Fibroblast of peridontal ligament (primary cell): Measurements from ENCODE around the gene RNF39.
"Not testable (repeated sequence)": the region's sequence is repeated elsewhere in the genome, so short reads cannot be mapped to it uniquely, and the experiment has no call there.

Experiments
- DNase-seq: peaks from one replicate; pipeline ENCODE4 v3.0.0-alpha.2; 2010; ENCODE audit errors: extremely low read depth

The RNF39 gene

DNA sequence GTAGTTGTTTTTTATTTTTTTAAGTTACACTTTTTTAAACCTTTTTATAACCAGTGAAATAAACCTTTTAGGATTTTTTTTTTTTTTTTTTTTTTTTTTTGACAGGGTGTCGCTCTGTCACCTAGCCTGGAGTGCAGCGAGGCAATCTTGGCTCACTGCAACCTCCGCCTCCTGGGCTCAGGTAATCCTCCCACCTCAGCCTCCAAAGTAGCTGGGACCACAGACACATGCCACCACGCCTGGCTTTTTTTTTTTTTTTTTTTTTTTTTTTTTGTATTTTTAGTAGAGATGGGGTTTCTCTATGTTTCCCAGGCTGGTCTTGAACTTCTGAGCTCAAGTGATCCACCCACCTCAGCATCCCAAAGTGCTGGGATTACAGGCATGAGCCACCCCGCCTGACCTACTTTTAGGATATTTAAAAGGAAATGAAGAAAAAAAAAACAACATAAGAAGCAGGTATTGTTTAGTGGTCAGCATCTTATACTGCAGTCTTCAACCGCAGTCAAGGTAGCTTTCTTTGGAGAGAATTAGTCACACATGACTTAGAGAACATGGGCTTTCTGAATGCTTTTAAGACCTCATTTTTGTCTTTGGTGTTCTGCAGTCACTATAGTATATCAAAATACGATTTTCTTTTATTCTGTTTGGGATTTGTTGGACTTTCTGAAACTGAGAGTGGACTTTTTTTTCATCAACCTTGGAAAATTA, 12.9 kb downstream of the RNF39 start:
- no peak for DNase-seq

DNA sequence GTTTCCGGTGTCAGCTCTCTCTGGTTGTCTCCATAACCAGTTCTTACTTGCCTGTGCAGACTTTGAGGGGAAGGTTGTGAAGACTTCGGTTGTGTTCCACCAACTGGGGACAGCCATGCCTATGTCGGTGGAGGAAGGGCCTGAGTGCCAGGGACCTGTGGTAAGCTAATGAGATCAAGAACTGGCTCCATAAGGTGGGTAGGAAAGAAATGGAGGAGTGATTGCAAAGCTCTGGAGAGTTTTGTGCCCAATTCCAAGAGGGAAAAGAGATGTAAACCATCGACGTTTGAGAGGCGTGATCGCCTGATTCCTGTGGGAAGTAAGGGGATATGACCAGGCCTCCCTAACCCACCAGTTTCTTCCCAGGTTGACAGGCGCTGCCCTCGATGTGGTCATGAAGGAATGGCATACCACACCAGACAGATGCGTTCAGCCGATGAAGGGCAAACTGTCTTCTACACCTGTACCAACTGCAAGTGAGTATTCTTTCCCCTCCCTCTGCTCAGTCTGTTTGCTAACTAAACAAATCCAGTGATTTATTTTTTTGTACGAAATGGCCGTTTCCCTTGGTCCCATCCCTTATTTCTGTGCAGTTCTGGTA, 13.6 kb downstream of the RNF39 start:
- DNase-seq, result peak; percentile 27

DNA sequence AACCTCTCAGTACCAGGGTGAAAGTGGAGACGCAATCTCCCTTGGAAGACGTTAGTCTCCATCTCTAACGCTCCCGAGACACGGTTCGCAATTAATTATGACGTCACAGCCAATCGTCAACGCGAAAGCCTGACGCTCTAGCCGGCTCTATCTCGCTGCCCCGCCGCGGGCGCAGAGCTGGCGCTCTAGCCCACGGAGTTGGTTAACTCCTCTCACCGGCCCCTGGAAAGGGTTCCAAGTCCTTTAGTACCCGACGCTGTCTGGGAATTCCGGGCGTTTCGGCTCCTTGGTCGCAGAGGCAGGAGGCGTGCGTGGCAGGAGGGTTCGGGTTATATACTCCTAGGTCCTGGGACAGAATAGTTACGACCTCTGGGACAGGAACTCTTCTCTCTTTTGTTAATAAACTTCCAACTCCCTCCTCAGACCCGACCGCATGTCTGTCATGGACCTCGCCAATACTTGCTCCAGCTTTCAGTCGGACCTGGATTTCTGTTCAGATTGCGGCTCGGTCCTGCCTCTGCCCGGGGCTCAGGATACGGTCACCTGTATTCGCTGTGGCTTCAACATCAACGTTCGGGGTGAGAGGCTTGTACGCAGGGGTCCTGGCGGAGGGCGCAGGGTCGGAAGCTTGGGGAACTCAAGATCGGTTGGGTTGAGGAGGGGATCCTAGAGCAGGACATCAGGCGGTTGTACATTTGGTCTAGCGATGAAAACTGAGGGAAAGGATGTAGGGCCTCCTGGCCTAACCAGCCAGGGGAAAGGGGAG, 14.3 kb downstream of the RNF39 start, which contains the start of gene POLR1H:
Gene POLR1H, plus strand, starts transcription at position 174 of the 766 bp plus-strand sequence. Its CDS starts 260 bp downstream, at position 434.
- DNase-seq, result peak; percentile 97

DNA sequence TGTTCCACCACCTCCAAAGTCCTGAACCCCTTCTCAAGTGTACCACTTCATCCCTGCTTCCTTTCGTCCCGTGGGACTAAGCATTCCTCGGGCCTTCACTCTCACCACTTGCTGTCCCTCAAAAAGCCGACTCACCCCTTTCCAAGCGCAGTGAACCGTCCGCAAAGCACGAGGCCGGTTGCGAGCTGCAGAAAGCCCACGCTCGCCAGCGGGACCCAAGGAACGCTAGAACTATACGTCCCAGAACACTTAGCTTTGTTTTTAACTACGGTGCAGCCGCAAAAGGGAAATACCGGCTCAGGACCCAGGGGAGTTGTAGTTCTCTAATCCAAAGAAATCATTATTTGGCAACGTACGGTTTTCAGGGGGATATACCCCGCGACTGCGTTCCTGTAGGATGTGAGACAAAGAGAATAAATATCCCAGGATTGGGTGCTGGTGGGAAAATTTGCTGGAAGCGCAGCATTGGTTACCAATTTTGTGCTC, 14.9 kb downstream of the RNF39 start:
- no peak for DNase-seq

- no peak for DNase-seq
Observed at GRCh38 chr6:30055513-30055912, 20.1 kb downstream of the RNF39 start.

DNA sequence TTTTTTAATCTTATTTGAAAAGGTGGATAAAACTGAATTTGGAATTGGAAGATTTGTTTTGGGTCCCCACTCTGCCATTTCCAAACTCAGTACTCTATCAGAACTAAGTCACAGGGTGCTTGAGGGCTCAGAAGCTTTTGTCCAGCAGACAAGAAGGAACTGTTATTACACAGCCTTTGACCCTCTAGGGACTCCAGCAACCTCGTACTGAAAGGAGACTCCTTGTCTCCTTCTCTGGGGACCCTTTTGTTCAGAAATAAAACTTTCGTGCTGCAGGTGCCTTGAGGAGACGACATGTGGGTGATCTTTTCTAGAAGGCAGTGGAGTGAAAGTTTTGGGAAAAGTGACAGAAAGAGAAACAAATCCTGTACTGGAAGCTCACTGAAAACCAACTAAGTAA, 21.9 kb downstream of the RNF39 start:
- no peak for DNase-seq

GRCh38 chr6:30047220-30047619, 28.3 kb downstream of the RNF39 start:
- DNase-seq, result no peak

- peak; percentile 62 for DNase-seq
Observed at GRCh38 chr6:30044630-30045029, 30.9 kb downstream of the RNF39 start.

- DNase-seq, result no peak
Observed at GRCh38 chr6:30043744-30044143, 31.8 kb downstream of the RNF39 start.

DNA sequence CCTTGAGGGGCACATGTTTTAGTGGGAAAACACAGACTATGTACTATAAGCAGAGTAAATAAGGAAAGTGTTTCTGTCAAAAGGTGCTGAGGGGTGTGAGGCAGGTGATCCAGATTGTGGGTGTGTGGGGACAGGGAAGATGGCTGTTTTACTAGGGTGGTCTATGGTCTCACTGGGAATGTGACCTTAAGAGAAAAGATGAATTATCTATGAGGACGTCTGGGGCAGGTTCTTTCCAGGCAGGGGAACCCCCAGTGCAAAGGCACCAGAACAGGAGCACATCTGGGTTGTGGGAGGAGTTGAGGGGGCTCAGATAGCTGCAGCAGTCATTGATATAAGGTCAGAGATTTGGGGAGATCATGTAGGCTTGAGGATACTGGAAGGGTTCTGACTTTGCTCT, 32.7 kb downstream of the RNF39 start:
- DNase-seq, result no peak

- DNase-seq, result no peak
Observed at GRCh38 chr6:30042476-30042875, 33.1 kb downstream of the RNF39 start.

DNA sequence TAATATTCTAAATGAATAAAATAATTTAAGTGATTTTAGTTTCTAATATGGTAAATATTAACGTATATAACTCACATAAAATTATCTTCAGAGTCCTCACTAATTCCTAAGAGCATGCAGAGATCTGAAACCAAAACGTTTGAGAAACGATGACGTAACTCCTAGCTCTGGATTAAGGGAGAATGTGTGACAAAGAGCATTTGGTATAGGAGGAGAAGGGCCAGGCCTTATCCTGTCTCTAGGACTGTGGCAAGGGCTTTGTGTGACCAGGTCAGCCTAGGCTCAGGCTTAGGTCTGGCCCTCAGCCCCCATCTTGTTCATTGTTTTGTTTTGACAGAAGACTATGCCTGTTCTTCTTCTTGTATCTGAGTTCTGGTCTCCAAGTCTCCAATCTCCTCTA, 33.7 kb downstream of the RNF39 start:
- DNase-seq, result no peak

GRCh38 chr6:30041221-30041620, 34.3 kb downstream of the RNF39 start:
- DNase-seq, result no peak

DNA sequence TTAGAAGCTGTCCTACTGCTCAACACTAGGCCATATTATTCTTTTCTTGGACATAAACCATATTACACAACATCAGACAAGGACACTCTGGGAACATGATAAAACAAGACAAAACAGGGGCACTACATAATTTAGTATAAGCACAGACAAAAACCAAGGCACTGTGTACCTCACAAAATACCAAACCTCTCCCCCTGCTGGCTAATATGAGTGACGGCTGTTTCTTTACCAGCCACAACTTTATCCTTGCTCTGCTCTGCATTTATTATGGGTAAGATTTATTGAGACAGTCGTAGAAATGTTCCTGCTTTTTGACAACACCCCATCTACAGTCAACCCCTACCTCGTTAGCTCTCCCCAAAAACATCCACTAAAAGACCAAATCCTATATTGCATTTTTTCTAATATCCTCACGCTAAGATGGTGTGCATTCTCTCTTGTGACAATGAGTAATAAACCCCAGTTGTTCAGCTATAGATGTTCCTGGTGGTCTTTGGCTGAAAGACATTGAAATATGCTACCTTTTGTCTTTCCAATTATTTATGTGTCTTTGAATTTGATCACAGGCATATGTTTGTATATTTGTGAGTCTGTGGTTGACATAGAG, 38.3 kb downstream of the RNF39 start:
- peak; percentile 43 for DNase-seq

GRCh38 chr6:30035784-30036183, 39.8 kb downstream of the RNF39 start:
- DNase-seq, result no peak

DNA sequence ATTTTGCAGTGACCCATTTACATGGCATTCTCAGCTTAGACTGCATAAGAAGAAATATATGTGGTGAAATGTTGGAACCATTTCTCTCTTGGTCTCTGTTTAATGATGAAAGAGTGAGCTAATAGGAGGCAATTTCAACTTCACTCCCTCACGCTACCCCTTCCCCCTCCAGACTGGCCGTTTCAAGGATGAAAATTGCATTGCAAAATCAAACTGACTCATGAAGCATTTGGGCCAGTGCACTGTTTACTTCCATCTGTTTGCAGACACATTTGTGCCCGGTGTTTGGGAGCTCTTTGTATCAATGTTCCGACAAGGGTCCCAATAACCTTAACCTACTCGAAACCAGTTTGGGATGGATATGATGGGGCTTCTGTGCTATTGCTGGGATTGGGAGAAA, 42.1 kb downstream of the RNF39 start:
- DNase-seq, result peak; percentile 81

GRCh38 chr6:30031381-30031780, 44.2 kb downstream of the RNF39 start:
- DNase-seq, result no peak

DNA sequence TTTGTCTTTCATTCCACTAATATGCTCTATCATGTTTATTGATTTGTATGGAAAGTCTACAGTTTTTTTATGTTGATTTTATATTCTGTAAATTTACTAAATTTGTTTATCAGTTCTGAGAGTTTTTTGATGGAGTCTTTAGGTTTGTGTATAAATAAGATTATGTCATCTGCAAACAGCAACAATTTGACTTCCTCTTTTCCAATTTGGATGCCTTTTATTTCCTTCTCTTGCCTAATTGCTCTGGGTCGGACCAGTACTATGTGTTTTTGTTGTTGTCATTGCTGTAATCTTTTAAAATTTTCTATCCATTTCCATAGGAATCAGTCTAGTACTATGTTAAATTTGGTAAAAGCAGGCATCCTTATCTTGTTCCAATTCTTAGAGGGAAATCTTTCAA, 46.0 kb downstream of the RNF39 start:
- DNase-seq, result no peak

DNA sequence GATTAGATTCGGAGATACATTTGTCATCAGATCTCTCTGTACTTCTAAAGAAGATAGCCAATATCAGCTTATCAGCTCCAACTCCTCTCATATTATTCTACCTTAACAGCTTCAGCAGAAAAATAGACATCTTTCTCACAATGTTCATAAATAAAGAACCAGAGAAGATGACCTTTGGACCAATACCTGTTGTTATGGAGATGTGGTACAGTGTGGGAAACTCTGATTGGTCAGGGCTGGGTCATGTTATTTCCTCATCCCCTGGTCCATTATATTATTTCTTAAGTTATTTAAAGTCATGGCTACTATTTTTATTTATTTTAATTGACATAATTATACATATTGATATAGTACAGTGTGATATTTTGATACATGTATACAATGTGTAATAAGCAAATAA, 50.4 kb downstream of the RNF39 start:
- DNase-seq, result no peak

DNA sequence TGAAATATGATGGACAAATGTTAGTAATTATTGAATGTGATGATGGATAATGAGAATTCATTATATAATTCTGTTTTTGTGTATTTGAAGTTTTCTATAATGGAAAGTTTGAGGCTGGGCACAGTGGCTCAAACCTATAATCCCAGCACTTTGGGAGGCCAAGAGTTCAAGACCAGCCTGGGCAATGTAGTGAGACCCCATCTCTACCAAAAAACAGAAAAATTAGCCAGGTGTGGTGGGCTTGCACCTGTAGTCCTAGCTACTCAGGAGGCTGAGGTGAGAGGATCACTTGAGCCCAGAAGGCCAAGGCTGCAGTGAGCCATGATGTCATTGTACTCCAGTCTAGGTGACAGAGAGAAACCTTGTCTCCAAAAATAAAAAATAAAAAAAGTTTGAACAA, 52.9 kb downstream of the RNF39 start:
- not testable (repeated sequence) for DNase-seq

GRCh38 chr6:30022189-30022588, 53.4 kb downstream of the RNF39 start:
- no peak for DNase-seq

DNA sequence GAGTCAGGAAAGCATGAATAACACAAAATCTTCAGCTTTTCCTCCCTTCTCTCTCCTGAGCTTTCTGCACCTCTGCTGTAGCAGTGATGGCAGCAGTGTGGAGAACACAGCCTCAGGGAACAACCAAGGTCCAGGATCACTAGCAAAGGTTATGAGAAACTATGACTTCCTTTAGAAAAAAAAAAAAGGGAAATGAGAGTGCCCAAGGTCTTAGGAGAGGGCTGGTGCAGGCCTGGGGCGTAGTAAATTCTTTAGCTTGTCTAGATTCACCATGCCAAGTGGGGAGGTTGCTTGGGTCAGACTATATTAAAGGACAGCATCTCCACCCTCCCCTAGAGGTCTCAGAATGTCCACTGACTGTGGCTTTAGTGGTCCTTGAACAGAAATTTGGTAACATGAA, 54.9 kb downstream of the RNF39 start:
- no peak for DNase-seq
